Ovary (tissue), 9 donors: ENCODE measurements around the gene AVEN. TPM values are rescaled to one million over a fixed set of nuclear protein-coding genes. Genes with fewer than 3 reads are reported as not detected.

Experiments used
- DNase-seq, 5 donors: peaks; one replicate each; pipeline ENCODE4 v3.0.0-alpha.2; 2019 to 2020
- H3K27ac ChIP-seq, 2 donors: fragments of 200-600 bp; one replicate each; pipeline versions ENCODE4 v1.5.1 to v1.8.0; 2019 to 2022
- H3K27me3 ChIP-seq: fragments of 200-600 bp; one replicate; pipeline ENCODE4 v1.8.0; 2022
- H3K36me3 ChIP-seq: fragments of 200-600 bp; sonication (generic); one replicate; pipeline ENCODE4 v1.5.1; 2019
- H3K4me1 ChIP-seq: one replicate; pipeline ENCODE4 v1.8.1; 2013; ENCODE audit warnings: mild to moderate bottlenecking, moderate library complexity; ENCODE audit not compliant: insufficient read depth
- H3K4me3 ChIP-seq: fragments of 200-600 bp; sonication (generic); one replicate; pipeline ENCODE4 v1.5.1; 2017
- H3K9me3 ChIP-seq, 2 donors: fragments of 200-600 bp in 1 of 2; sonication (generic) in 1 of 2; one replicate each; pipeline versions ENCODE4 v1.5.1 to v1.8.1; 2013 to 2019; ENCODE audit warnings: mild to moderate bottlenecking in 1 of 2, moderate library complexity in 1 of 2
- CTCF ChIP-seq, 3 donors: fragments of 450-650 bp in 2 of 3; fragments of 200-600 bp in 1 of 3; IDR thresholded peaks; one replicate each; pipeline versions ENCODE4 v1.5.1 to v1.8.0; 2016 to 2022; ENCODE audit warnings: antibody characterized with exemption in 3 of 3, mild to moderate bottlenecking in 1 of 3
- EP300 ChIP-seq: sonication (generic); formaldehyde crosslinking; IDR thresholded peaks from one replicate; pipeline ENCODE4 v1.6.1; 2017; ENCODE audit warnings: antibody characterized with exemption
- POLR2A ChIP-seq: fragments of 450-650 bp; IDR thresholded peaks from one replicate; pipeline ENCODE4 v1.6.1; 2017; ENCODE audit warnings: antibody characterized with exemption, mild to moderate bottlenecking, moderate library complexity
- WGBS, 3 donors: extraction: QIAGEN DNeasy Blood & Tissue Kit in 1 of 3; methylation state at CpG; one replicate each; pipeline versions ENCODE4 v1.1.5 to v1.1.7; 2013 to 2017; 5-methylcytosine and 5-hydroxymethylcytosine counted together
- intact Hi-C, 4 donors: fragments of 100-400 bp; cut with DNase I; formaldehyde crosslinking; loops; one replicate each; pipeline versions ENCODE4 v1.11.0 to v1.15.1; 2022 to 2023
- polyA plus RNA-seq, 2 donors: library from polyadenylated mRNA; stranded (reverse); fragments of 200-250 nt in 1 of 2; fragments of 350-450 nt in 1 of 2; fragmentation: Illumina TruSeq in 1 of 2; extraction: RNeasy Lipid Tissue Mini Kit (QIAGEN cat#74804) in 1 of 2; gene quantifications; one replicate each; pipeline ENCODE4 v1.2.3, GENCODE V29; 2013 to 2014
- total RNA-seq, 7 donors: library from RNA; depleted of rRNA in 2 of 7; stranded (reverse); fragments of >200 nt in 2 of 7; fragmentation: NEBNext Ultra II Directional in 3 of 7; extraction: Animal tissue kit (Norgen Biotek cat#: 25700) in 3 of 7; gene quantifications; one replicate each; pipeline versions ENCODE4 v1.1.0 to v1.2.4, GENCODE V29; 2016 to 2023
- donor health status: DM: no; HTN: no; CAD: no; lungs with moderate emphysema.
- donor health status: DM: no; HTN: no; CAD: no.
- donor health status: Bipolar disorder and iron deficiency.
- donor health status: DM: yes; HTN: yes; CAD: no.
- donor health status: DM: no; HTN: no; CAD: no.
- donor health status: DM: yes; HTN: yes; CAD: no.

Gene AVEN
- total and polyA plus RNA-seq, 9 donors: 9.0 to 20.9 (median 11.5) TPM

GRCh38 chr15:33994005-33994615 lies 44.9 kb downstream of the AVEN start:
- H3K27ac ChIP-seq: no peak overlapping the region
- no peak for TF ChIP-seq EP300
- no peak for TF ChIP-seq CTCF (IDR thresholded peaks at IDR 0.05)
- TF ChIP-seq POLR2A: no peak
- no peaks in the 10 kb centered on the region for H3K36me3 ChIP-seq
- no peak overlapping the region for H3K4me3 ChIP-seq
- 80 to 81% (median 80%) methylated on average over 9 of the region's 9 CpGs for WGBS, 3 donors
- no peak for DNase-seq
- H3K27me3 ChIP-seq: no peaks in the 10 kb centered on the region
- H3K4me1 ChIP-seq: peaks cover 1% of the 10 kb centered on the region
- no peaks in the 10 kb centered on the region for H3K9me3 ChIP-seq
- intact Hi-C loops: no loop called here

- Histone ChIP-seq H3K27ac (no peak overlapping the region), H3K4me3 (no peak overlapping the region), H3K9me3 (no peaks in the 10 kb centered on the region), H3K36me3 (no peaks in the 10 kb centered on the region), H3K27me3 (no peaks in the 10 kb centered on the region), H3K4me1 (peaks cover 1% of the 10 kb centered on the region)
- WGBS, 3 donors: 93 to 96% (median 96%) methylated on average over 4 of the region's 4 CpGs
- no peak for DNase-seq
- TF ChIP-seq EP300 (no peak), POLR2A (no peak), CTCF (IDR thresholded peaks at IDR 0.05) (no peak)
- intact Hi-C loops: no loop called here
Measured at GRCh38 chr15:33988384-33988783, 50.6 kb downstream of the AVEN start.

GRCh38 chr15:33987444-33987843 lies 51.6 kb downstream of the AVEN start:
- no peak for DNase-seq
- intact Hi-C loops: no loop called here
- WGBS, 3 donors: 94 to 97% (median 95%) methylated on average over 3 of the region's 3 CpGs
- Histone ChIP-seq H3K36me3 (no peaks in the 10 kb centered on the region), H3K27ac (no peak overlapping the region), H3K27me3 (no peaks in the 10 kb centered on the region), H3K9me3 (no peaks in the 10 kb centered on the region), H3K4me3 (no peak overlapping the region), H3K4me1 (peaks cover 1% of the 10 kb centered on the region)
- TF ChIP-seq CTCF (IDR thresholded peaks at IDR 0.05) (no peak), POLR2A (no peak), EP300 (no peak)

- no peaks in the 10 kb centered on the region for H3K36me3 ChIP-seq
- H3K9me3 ChIP-seq: no peaks in the 10 kb centered on the region
- H3K27ac ChIP-seq: no peak overlapping the region
- H3K4me1 ChIP-seq: peaks cover 1% of the 10 kb centered on the region
- no peak for DNase-seq
- intact Hi-C loops: no loop called here
- H3K27me3 ChIP-seq: no peaks in the 10 kb centered on the region
- no peak overlapping the region for H3K4me3 ChIP-seq
- TF ChIP-seq CTCF (IDR thresholded peaks at IDR 0.05) (no peak), EP300 (no peak), POLR2A (no peak)
- WGBS, 3 donors: 61 to 69% (median 63%) methylated on average over 3 of the region's 3 CpGs
Measured at GRCh38 chr15:33985751-33986150, 53.3 kb downstream of the AVEN start.
